ENCODE measurements around the gene WWC2. TPM values are rescaled to one million over a fixed set of nuclear protein-coding genes. Genes with fewer than 3 reads are reported as not detected.

Gene WWC2
- total and polyA plus RNA-seq, 2 experiments from 2014 or later: 19.3 to 24.7 TPM

DNA sequence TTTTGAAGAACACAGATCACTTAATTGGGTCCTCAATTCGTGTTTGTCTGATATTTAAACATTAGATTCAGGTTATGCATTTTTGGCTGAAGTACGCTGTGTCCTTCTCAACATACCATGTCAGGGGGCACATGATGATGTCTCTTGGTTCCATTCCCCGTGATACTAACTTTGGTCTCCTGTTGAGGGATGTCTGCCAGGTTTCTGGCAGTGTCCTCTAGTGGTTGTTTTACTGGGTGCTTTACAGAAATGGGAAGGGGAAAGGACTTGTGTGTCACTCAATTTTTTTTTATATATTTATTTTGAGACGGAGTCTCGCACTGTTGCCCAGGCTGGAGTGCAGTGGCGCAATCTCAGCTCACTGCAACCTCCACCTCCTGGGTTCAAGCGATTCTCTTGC lies 58.2 kb downstream of the WWC2 start:
- Histone ChIP-seq H3K27ac (no peak overlapping the region), H3K9me3 (ENCODE audit: low read depth) (no peaks in the 10 kb centered on the region), H3K36me3 (replicated peaks; ENCODE audit: insufficient read depth, low read depth) (no peaks in the 10 kb centered on the region), H3K4me3 (no peak overlapping the region), H3K4me2 (no peak overlapping the region), H4K20me1 (ENCODE audit: insufficient read depth, poor library complexity, severe bottlenecking) (no peaks in the 10 kb centered on the region), H3K9me2 (replicated peaks; ENCODE audit: insufficient read depth) (no peaks in the 10 kb centered on the region), H3K79me2 (peaks cover 68% of the 10 kb centered on the region), H3K4me1 (ENCODE audit: insufficient read depth) (peaks cover 8% of the 10 kb centered on the region), H3K27me3 (no peaks in the 10 kb centered on the region), H2AFZ (no peak overlapping the region)
- WGBS (ENCODE audit: low lambda C conversion rate, missing lambda C conversion rate): 92% methylated on average over 7 of the region's 7 CpGs
- no peak for DNase-seq (ENCODE audit: low spot score)
- TF ChIP-seq, protein P1, sequence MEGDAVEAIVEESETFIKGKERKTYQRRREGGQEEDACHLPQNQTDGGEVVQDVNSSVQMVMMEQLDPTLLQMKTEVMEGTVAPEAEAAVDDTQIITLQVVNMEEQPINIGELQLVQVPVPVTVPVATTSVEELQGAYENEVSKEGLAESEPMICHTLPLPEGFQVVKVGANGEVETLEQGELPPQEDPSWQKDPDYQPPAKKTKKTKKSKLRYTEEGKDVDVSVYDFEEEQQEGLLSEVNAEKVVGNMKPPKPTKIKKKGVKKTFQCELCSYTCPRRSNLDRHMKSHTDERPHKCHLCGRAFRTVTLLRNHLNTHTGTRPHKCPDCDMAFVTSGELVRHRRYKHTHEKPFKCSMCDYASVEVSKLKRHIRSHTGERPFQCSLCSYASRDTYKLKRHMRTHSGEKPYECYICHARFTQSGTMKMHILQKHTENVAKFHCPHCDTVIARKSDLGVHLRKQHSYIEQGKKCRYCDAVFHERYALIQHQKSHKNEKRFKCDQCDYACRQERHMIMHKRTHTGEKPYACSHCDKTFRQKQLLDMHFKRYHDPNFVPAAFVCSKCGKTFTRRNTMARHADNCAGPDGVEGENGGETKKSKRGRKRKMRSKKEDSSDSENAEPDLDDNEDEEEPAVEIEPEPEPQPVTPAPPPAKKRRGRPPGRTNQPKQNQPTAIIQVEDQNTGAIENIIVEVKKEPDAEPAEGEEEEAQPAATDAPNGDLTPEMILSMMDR (IDR thresholded peaks at IDR 0.05; ENCODE audit: poor library complexity): no peak
- TF ChIP-seq EZH2phosphoT487 (IDR thresholded peaks at IDR 0.05; ENCODE audit: low read depth, severe bottlenecking, unreplicated experiment) (no peak), EZH2 (IDR thresholded peaks at IDR 0.05; ENCODE audit: borderline replicate concordance) (no peak)

DNA sequence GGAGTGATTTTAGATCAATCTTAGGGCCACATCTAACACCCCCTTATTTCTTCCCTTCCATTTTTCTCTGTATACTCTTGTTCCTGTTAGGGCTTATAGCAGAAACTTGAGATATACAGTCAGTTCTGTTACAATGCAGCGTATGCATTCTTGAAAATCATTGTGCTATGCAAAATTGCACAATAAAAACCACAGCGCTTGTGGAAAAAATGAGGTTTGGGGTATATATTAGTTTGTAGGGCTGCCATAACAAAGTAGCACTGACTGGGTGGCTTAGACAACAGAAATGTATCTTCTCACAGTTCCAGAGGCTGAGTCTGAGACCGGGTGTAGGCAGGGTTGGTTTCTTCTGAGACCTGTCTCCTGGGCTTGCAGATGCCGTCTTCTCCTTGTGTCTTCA lies 59.0 kb downstream of the WWC2 start:
- WGBS (ENCODE audit: low lambda C conversion rate, missing lambda C conversion rate): 70% methylated on average over 4 of the region's 4 CpGs
- peaks cover 8% of the 10 kb centered on the region for H3K4me1 ChIP-seq (ENCODE audit: insufficient read depth)
- H4K20me1 ChIP-seq (ENCODE audit: insufficient read depth, poor library complexity, severe bottlenecking): no peaks in the 10 kb centered on the region
- no peaks in the 10 kb centered on the region for H3K36me3 ChIP-seq (replicated peaks; ENCODE audit: insufficient read depth, low read depth)
- H3K27me3 ChIP-seq: no peaks in the 10 kb centered on the region
- DNase-seq (ENCODE audit: low spot score): no peak
- no peak overlapping the region for H3K4me2 ChIP-seq
- H3K4me3 ChIP-seq: no peak overlapping the region
- TF ChIP-seq, protein P1 (IDR thresholded peaks at IDR 0.05; ENCODE audit: poor library complexity): no peak
- TF ChIP-seq EZH2phosphoT487 (IDR thresholded peaks at IDR 0.05; ENCODE audit: low read depth, severe bottlenecking, unreplicated experiment) (no peak), EZH2 (IDR thresholded peaks at IDR 0.05; ENCODE audit: borderline replicate concordance) (no peak)
- H3K9me3 ChIP-seq (ENCODE audit: low read depth): no peaks in the 10 kb centered on the region
- peaks cover 66% of the 10 kb centered on the region for H3K79me2 ChIP-seq
- no peak overlapping the region for H2AFZ ChIP-seq
- no peak overlapping the region for H3K27ac ChIP-seq
- H3K9me2 ChIP-seq (replicated peaks; ENCODE audit: insufficient read depth): no peaks in the 10 kb centered on the region

DNA sequence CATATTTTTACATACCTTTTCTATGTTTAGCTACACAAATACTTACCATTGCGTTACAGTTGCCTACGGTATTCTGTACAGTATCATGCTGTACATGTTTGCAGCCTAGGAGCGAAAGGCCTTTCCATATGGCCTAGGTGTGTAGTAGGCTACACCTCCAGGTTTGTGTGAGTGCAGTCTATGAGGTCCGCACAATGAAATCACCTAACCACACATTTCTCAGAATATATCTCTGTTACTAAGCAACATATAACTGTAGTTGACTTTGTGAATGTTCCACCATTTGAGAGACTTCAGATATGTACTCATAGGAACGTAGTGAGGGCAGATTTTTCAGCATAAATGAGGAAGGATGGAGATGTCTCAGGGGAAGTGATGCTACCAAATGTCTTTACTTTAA lies 62.6 kb downstream of the WWC2 start:
- H3K4me2 ChIP-seq: no peak overlapping the region
- WGBS (ENCODE audit: low lambda C conversion rate, missing lambda C conversion rate): 97% methylated on average over 5 of the region's 5 CpGs
- no peaks in the 10 kb centered on the region for H4K20me1 ChIP-seq (ENCODE audit: insufficient read depth, poor library complexity, severe bottlenecking)
- H3K4me3 ChIP-seq: no peak overlapping the region
- H3K79me2 ChIP-seq: peaks cover 82% of the 10 kb centered on the region
- no peaks in the 10 kb centered on the region for H3K9me3 ChIP-seq (ENCODE audit: low read depth)
- no peaks in the 10 kb centered on the region for H3K27me3 ChIP-seq
- no peak overlapping the region for H3K27ac ChIP-seq
- no peak overlapping the region for H2AFZ ChIP-seq
- TF ChIP-seq, protein P1 (IDR thresholded peaks at IDR 0.05; ENCODE audit: poor library complexity): no peak
- no peaks in the 10 kb centered on the region for H3K36me3 ChIP-seq (replicated peaks; ENCODE audit: insufficient read depth, low read depth)
- DNase-seq (ENCODE audit: low spot score): no peak
- H3K9me2 ChIP-seq (replicated peaks; ENCODE audit: insufficient read depth): no peaks in the 10 kb centered on the region
- peaks cover 9% of the 10 kb centered on the region for H3K4me1 ChIP-seq (ENCODE audit: insufficient read depth)

DNA sequence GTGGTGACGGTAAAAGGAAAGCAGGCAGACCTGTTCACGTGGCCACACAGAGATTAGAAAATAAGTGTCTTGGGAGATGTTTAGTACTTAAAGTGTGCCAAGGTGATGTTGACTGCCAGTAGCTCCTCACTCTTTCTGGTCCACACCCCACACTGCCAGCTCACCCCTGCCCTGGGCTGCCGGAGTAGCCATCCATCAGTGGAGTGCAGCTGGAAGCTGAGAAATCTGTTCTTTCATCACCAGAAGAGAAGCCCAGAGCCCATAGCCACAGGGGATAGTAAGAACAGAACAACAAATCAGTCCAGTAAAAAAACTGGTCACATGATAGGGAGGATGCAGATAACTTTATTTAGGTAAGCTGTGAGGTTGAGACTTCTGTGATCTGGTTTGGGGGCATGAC lies 64.1 kb downstream of the WWC2 start:
- DNase-seq (ENCODE audit: low spot score): no peak
- Histone ChIP-seq H3K27ac (no peak overlapping the region), H3K9me2 (replicated peaks; ENCODE audit: insufficient read depth) (no peaks in the 10 kb centered on the region), H3K4me2 (no peak overlapping the region), H3K9me3 (ENCODE audit: low read depth) (no peaks in the 10 kb centered on the region), H3K4me3 (no peak overlapping the region), H4K20me1 (ENCODE audit: insufficient read depth, poor library complexity, severe bottlenecking) (no peaks in the 10 kb centered on the region), H3K27me3 (no peaks in the 10 kb centered on the region), H3K36me3 (replicated peaks; ENCODE audit: insufficient read depth, low read depth) (no peaks in the 10 kb centered on the region), H3K79me2 (peaks cover 81% of the 10 kb centered on the region), H3K4me1 (ENCODE audit: insufficient read depth) (peaks cover 9% of the 10 kb centered on the region), H2AFZ (no peak overlapping the region)
- TF ChIP-seq EZH2 (IDR thresholded peaks at IDR 0.05; ENCODE audit: borderline replicate concordance): no peak
- TF ChIP-seq, protein P1 (IDR thresholded peaks at IDR 0.05; ENCODE audit: poor library complexity): no peak
- WGBS (ENCODE audit: low lambda C conversion rate, missing lambda C conversion rate): 44% methylated on average over 3 of the region's 3 CpGs
